ENCODE results near the gene PC. TPM values are rescaled to one million over a fixed set of nuclear protein-coding genes. Genes with fewer than 3 reads are reported as not detected.
"Not testable (repeated sequence)": the region's sequence is repeated elsewhere in the genome, so short reads cannot be mapped to it uniquely, and the experiment has no call there.

PC gene
- total RNA-seq, 4 donors from 2014 or later: 13.5 to 43.0 (median 27.5) TPM

- Histone ChIP-seq H3K27me3 (no peaks in the 10 kb centered on the region), H3K4me1 (no peaks in the 10 kb centered on the region), H3K27ac (no peak overlapping the region), H3K9me3 (no peaks in the 10 kb centered on the region), H3K4me3 (no peak overlapping the region), H3K36me3 (peaks cover 0 to 66% (median 0%) of the 10 kb centered on the region in 3 donors)
- intact Hi-C loops (cut with DNase I): no loop called here
- DNase-seq: no peak
- TF ChIP-seq CTCF (IDR thresholded peaks at IDR 0.05) (no peak), POLR2A (IDR thresholded peaks at IDR 0.05) (no peak)
- 81 to 83% methylated on average over 5 of the region's 5 CpGs for WGBS, 2 donors
Observed at GRCh38 chr11:66800720-66801428, 157.3 kb downstream of the PC start.

DNA sequence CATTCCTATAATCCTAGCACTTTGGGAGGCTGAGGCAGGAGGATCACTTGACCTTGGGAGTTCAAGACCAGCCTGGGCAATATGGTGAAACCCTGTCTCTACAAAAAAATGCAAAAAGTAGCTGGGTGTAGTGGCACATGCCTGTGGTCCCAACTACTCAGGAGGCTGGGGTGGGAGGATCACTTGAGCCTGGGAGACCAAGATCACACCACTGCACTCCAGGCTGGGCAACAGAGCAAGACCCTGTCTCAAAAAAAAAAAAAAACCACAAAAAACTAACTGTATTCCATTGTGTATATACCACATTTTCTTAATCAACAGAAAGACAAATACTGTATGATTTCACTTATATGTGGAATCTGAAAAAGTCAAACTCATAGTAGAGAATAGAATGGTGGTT is 158.4 kb downstream of the PC start:
- H3K4me3 ChIP-seq; H3K27ac ChIP-seq; H3K9me3 ChIP-seq; H3K27me3 ChIP-seq; intact Hi-C loops (cut with DNase I); H3K4me1 ChIP-seq; DNase-seq: not testable (repeated sequence)
- H3K36me3 ChIP-seq: peaks cover 0 to 59% (median 0%) of the 10 kb centered on the region in 3 donors

Small RNAs within 50 kb of the gene (small RNA-seq; reads per million reads assigned to genes)
- 0.07 to 0.60 (median 0.36) reads per million in 4 donors for gene MIR3163
- gene RNU7-23P: 0 reads per million in 4 donors

Other genes starting within 250 kb of the PC start
- 100 to 1,000 TPM; 101 to 368 (median 128) TPM for gene SPTBN2, start 229.2 kb downstream of the PC start, total RNA-seq
- gene RCE1, start 114.9 kb downstream of the PC start, total RNA-seq: 10 to 100 TPM in 3 of 4 donors, 1 to 10 TPM in 1; 8.9 to 29.7 (median 21.8) TPM
- gene LRFN4, start 101.3 kb downstream of the PC start, total RNA-seq: 10 to 100 TPM in 1 of 4 donors, 1 to 10 TPM in 3; 6.7 to 13.5 (median 7.2) TPM
- not detected for gene C11orf86, start 16.9 kb upstream of the PC start, total RNA-seq
- 1 to 10 TPM in 2 of 4 donors, under 1 TPM in 2; 0.76 to 1.7 (median 0.99) TPM for gene SYT12, start 64.8 kb upstream of the PC start, total RNA-seq
- gene RHOD, start 98.5 kb upstream of the PC start, total RNA-seq: 100 to 1,000 TPM; 122 to 219 (median 169) TPM
- 10 to 100 TPM; 33.4 to 84.7 (median 64.8) TPM for gene KDM2A, start 160.9 kb upstream of the PC start, total RNA-seq